Right atrium auricular region (tissue), 2 donors: ENCODE measurements around the gene SPEM2. TPM values are rescaled to one million over a fixed set of nuclear protein-coding genes. Genes with fewer than 3 reads are reported as not detected.

Experiments
- DNase-seq: peaks from one replicate; pipeline ENCODE4 v3.0.0-alpha.2; 2019; ENCODE audit warnings: low spot score
- H3K27ac ChIP-seq, 2 donors: fragments of 200-600 bp; sonication (generic); 1 replicate in 1 of 2; 2 replicates in 1 of 2; pipeline ENCODE4 v1.5.1; 2016 to 2019
- H3K27me3 ChIP-seq, 2 donors: fragments of 200-600 bp; sonication (generic); one replicate each; pipeline versions ENCODE4 v1.5.1 to v1.6.0; 2017 to 2019
- H3K36me3 ChIP-seq: fragments of 200-600 bp; sonication (generic); one replicate; pipeline ENCODE4 v1.5.1; 2016
- H3K4me1 ChIP-seq, 2 donors: fragments of 200-600 bp; sonication (generic); one replicate each; pipeline versions ENCODE4 v1.5.1 to v1.6.0; 2017 to 2019
- H3K4me3 ChIP-seq, 2 donors: fragments of 200-600 bp; sonication (generic); 1 replicate in 1 of 2; 2 replicates in 1 of 2; pipeline ENCODE4 v1.5.1; 2017 to 2019; ENCODE audit warnings: mild to moderate bottlenecking in 1 of 2, moderate library complexity in 1 of 2
- H3K9me3 ChIP-seq, 2 donors: fragments of 200-600 bp; sonication (generic); one replicate each; pipeline ENCODE4 v1.5.1; 2019
- CTCF ChIP-seq, 2 donors: fragments of 200-600 bp; sonication (generic); IDR thresholded peaks; one replicate each; pipeline ENCODE4 v1.5.1; 2019; ENCODE audit warnings: antibody characterized with exemption in 2 of 2
- total RNA-seq, 2 donors: library from RNA; depleted of rRNA; stranded (reverse); fragments of >200 nt; gene quantifications; one replicate each; pipeline ENCODE4 v1.1.0, GENCODE V29; 2016

Gene SPEM2
- total RNA-seq, 2 donors from 2014 or later, result not detected

- no peak for TF ChIP-seq CTCF (IDR thresholded peaks at IDR 0.05)
- no peaks in the 10 kb centered on the region for H3K27me3 ChIP-seq
- H3K4me1 ChIP-seq, result peaks cover 0 to 5% of the 10 kb centered on the region in 2 donors
- H3K36me3 ChIP-seq, result peaks cover 26% of the 10 kb centered on the region
- no peak for DNase-seq
- H3K4me3 ChIP-seq, result no peak overlapping the region
- no peaks in the 10 kb centered on the region for H3K9me3 ChIP-seq
- H3K27ac ChIP-seq, result no peak overlapping the region
Measured at GRCh38 chr17:7459961-7460545, 34.6 kb downstream of the SPEM2 start.

GRCh38 chr17:7460850-7461660 lies 35.6 kb downstream of the SPEM2 start:
- Histone ChIP-seq H3K4me1 (peaks cover 0 to 11% of the 10 kb centered on the region in 2 donors), H3K4me3 (no peak overlapping the region), H3K9me3 (no peaks in the 10 kb centered on the region), H3K27ac (no peak overlapping the region), H3K27me3 (no peaks in the 10 kb centered on the region), H3K36me3 (peaks cover 33% of the 10 kb centered on the region)
- DNase-seq, result no peak
- no peak for TF ChIP-seq CTCF (IDR thresholded peaks at IDR 0.05)

- no peaks in the 10 kb centered on the region for H3K27me3 ChIP-seq
- DNase-seq, result no peak
- H3K9me3 ChIP-seq, result no peaks in the 10 kb centered on the region
- H3K36me3 ChIP-seq, result peaks cover 46% of the 10 kb centered on the region
- H3K27ac ChIP-seq, result no peak overlapping the region
- peaks cover 0 to 22% of the 10 kb centered on the region in 2 donors for H3K4me1 ChIP-seq
- TF ChIP-seq CTCF (IDR thresholded peaks at IDR 0.05), result no peak
- H3K4me3 ChIP-seq, result no peak overlapping the region
Measured at GRCh38 chr17:7462474-7463371, 37.3 kb downstream of the SPEM2 start.

- no peak for TF ChIP-seq CTCF (IDR thresholded peaks at IDR 0.05)
Measured at GRCh38 chr17:7463372-7463846, 38.0 kb downstream of the SPEM2 start.

GRCh38 chr17:7464081-7464480 lies 38.7 kb downstream of the SPEM2 start:
- Histone ChIP-seq H3K36me3 (peaks cover 46% of the 10 kb centered on the region), H3K27me3 (no peaks in the 10 kb centered on the region), H3K4me1 (peaks cover 0 to 34% of the 10 kb centered on the region in 2 donors), H3K27ac (no peak overlapping the region), H3K4me3 (no peak overlapping the region), H3K9me3 (no peaks in the 10 kb centered on the region)
- TF ChIP-seq CTCF (IDR thresholded peaks at IDR 0.05), result no peak
- DNase-seq, result no peak

More at GRCh38 chr17:7463372-7463846, 38.0 kb downstream of the SPEM2 start:
- no peak for DNase-seq
- Histone ChIP-seq H3K27me3 (no peaks in the 10 kb centered on the region), H3K9me3 (no peaks in the 10 kb centered on the region), H3K4me1 (peaks cover 0 to 29% of the 10 kb centered on the region in 2 donors), H3K4me3 (no peak overlapping the region), H3K27ac (no peak overlapping the region), H3K36me3 (peaks cover 46% of the 10 kb centered on the region)
